Panc1 (cell line): Measurements from ENCODE around the gene IRF7. TPM values are rescaled to one million over a fixed set of nuclear protein-coding genes. Genes with fewer than 3 reads are reported as not detected.

Source experiments
- ATAC-seq: fragments of 200-7000 bp; cut with Tn5 transposase; 2 replicates; pipeline ENCODE4 v1.9.1; 2020; ENCODE audit warnings: mild to moderate bottlenecking, moderate library complexity
- BruUV-seq: library from RNA; stranded (reverse); fragments of 400-500 nt; replicated peaks from 2 replicates; lab custom pipeline; 2021; lab: Mats Ljungman, UMichigan
- CTCF ChIA-PET: fragments of 300-600 bp; sonication (Branson Sonifier 250); formaldehyde crosslinking; loops from one replicate; lab custom pipeline; 2022; ENCODE audit warnings: antibody characterized with exemption; lab: Charles Lee
- POLR2A ChIA-PET: fragments of 300-600 bp; sonication (Branson Sonifier 250); formaldehyde crosslinking; loops from one replicate; lab custom pipeline; 2022; ENCODE audit warnings: antibody characterized with exemption; lab: Charles Lee
- DNase-seq: peaks from one replicate; pipeline ENCODE4 v3.0.0-alpha.2; 2010; ENCODE audit warnings: low read depth, low spot score
- H3K27ac ChIP-seq: 2 replicates; pipeline ENCODE4 v1.5.1; 2011; ENCODE audit warnings: mild to moderate bottlenecking, low read length, inconsistent platforms
- H3K27me3 ChIP-seq: fragments of 200-500 bp; sonication (Bioruptor generic); 2 replicates; pipeline ENCODE4 v1.6.0; 2014; ENCODE audit warnings: low read length, inconsistent platforms; ENCODE audit not compliant: control insufficient read depth, insufficient read depth
- H3K36me3 ChIP-seq: fragments of 200-500 bp; sonication (Bioruptor generic); 2 replicates; pipeline ENCODE4 v1.5.1; 2014; ENCODE audit warnings: inconsistent platforms, mild to moderate bottlenecking, low read length, moderate library complexity; ENCODE audit not compliant: control insufficient read depth, insufficient read depth
- H3K4me1 ChIP-seq: 2 replicates; pipeline ENCODE4 v1.5.1; 2011; ENCODE audit warnings: inconsistent platforms, mild to moderate bottlenecking, low read length, moderate library complexity; ENCODE audit not compliant: control insufficient read depth, insufficient read depth
- H3K4me3 ChIP-seq, 2 experiments: 2 replicates each; pipeline ENCODE4 v1.5.1; 2011 to 2012; ENCODE audit warnings: low read depth in 2 of 2, low read length in 2 of 2, mild to moderate bottlenecking in 2 of 2, inconsistent platforms in 1 of 2, moderate library complexity in 1 of 2
- H3K9me3 ChIP-seq: fragments of 200-500 bp; sonication (Bioruptor generic); 2 replicates; pipeline ENCODE4 v1.5.1; 2014; ENCODE audit warnings: low read depth, mild to moderate bottlenecking, inconsistent platforms, low read length, moderate library complexity; ENCODE audit not compliant: control insufficient read depth, insufficient read depth
- CTCF ChIP-seq: fragments of 450-650 bp; IDR thresholded peaks from 2 replicates; pipeline ENCODE4 v1.5.1; 2017; ENCODE audit warnings: mild to moderate bottlenecking
- POLR2AphosphoS5 ChIP-seq: IDR thresholded peaks from 2 replicates; pipeline ENCODE4 v1.6.1; 2012; ENCODE audit warnings: mild to moderate bottlenecking, low read depth, low read length, moderate library complexity
- REST ChIP-seq, 2 experiments: IDR thresholded peaks; 2 replicates each; pipeline ENCODE4 v1.6.1; 2011 to 2012; ENCODE audit warnings: low read depth in 2 of 2, control low read depth in 1 of 2, low read length in 1 of 2, mild to moderate bottlenecking in 1 of 2, moderate library complexity in 1 of 2; ENCODE audit not compliant: insufficient read depth in 1 of 2
- SIN3A ChIP-seq: IDR thresholded peaks from 2 replicates; pipeline ENCODE4 v1.6.1; 2012; ENCODE audit warnings: low read depth, mild to moderate bottlenecking, low read length, moderate library complexity, borderline replicate concordance; ENCODE audit not compliant: insufficient read depth
- TCF7L2 ChIP-seq: IDR thresholded peaks from 2 replicates; pipeline ENCODE4 v1.6.1; 2011; ENCODE audit warnings: mild to moderate bottlenecking, low read depth, low read length, inconsistent platforms
- in situ Hi-C: cut with HindIII; loops from 2 replicates; pipeline ENCODE4 v1.10.0; 2016; ENCODE audit warnings: low sequenced_read_pairs, low pct_unique_long_range_greater_than_20kb
- intact Hi-C: fragments of 100-400 bp; cut with micrococcal nuclease; formaldehyde crosslinking; loops from one replicate; pipeline ENCODE4 v1.10.0; 2022; ENCODE audit not compliant: unreplicated experiment
- total RNA-seq: library from RNA; stranded (reverse); gene quantifications from one replicate; pipeline ENCODE4 v1.2.1, GENCODE V29; 2021; ENCODE audit not compliant: unreplicated experiment

Gene IRF7
- total RNA-seq, 1 experiment from 2014 or later: 23.9 TPM

DNA sequence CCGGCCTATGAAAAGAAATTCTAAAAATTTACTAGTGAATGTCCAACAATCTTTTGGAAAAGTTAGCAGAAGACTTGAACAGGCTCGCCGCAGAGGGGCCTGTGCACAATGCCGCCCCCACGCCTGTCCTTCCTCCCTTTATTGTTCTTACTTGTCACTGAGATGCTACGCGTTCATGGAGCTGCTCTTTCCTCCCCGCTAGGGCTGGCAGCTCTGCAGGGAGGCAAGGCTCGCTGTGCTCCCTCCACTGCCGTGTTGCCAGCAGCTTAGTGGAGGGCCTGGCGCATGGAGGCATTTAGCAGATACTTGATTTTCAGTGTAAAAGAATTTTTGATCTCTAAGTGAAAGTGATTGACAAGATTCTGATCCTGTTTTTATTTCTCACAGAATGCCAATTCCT, 24.8 kb downstream of the IRF7 start:
- in situ Hi-C loops (no loop called here), intact Hi-C loops (no loop called here)
- ATAC-seq (no peak), DNase-seq (no peak)
- Histone ChIP-seq H3K36me3 (peaks cover 16% of the 10 kb centered on the region), H3K27me3 (no peaks in the 10 kb centered on the region), H3K4me1 (no peaks in the 10 kb centered on the region), H3K4me3 (no peak overlapping the region), H3K9me3 (no peaks in the 10 kb centered on the region), H3K27ac (no peak overlapping the region)
- CTCF ChIA-PET: no interaction called here
- POLR2A ChIA-PET: interaction anchor here (0.7 kb wide), 1 partner anchor 11 kb away, joined by 11 read pairs; no protein-coding TSS in a partner anchor
- BruUV-seq: no TSS peak
- TF ChIP-seq REST (IDR thresholded peaks at IDR 0.05; ENCODE audit: insufficient read depth in 1 of 2, low read depth in 2 of 2, low read length in 1 of 2) (no peak), TCF7L2 (no peak), SIN3A (no peak), POLR2AphosphoS5 (no peak), CTCF (no peak)

DNA sequence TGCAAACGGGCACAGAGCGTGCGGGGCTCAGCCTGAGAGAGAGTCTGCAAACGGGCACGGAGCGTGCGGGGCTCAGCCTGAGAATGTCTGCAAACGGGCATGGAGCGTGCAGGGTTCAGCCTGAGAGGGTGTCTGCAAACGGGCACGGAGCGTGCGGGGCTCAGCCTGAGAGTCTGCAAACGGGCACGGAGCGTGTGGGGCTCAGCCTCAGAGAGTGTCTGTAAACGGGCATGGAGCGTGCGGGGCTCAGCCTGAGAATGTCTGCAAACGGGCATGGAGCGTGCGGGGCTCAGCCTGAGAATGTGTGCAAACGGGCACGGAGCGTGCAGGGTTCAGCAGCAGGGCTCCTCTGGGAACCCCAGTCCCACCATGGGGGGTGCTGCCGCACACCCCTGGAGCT, 26.0 kb downstream of the IRF7 start:
- intact Hi-C loops: no loop called here
- H3K9me3 ChIP-seq: no peaks in the 10 kb centered on the region
- POLR2A ChIA-PET: no interaction called here
- no peaks in the 10 kb centered on the region for H3K27me3 ChIP-seq
- H3K27ac ChIP-seq: no peak overlapping the region
- TF ChIP-seq TCF7L2: no peak
- no peak for TF ChIP-seq POLR2AphosphoS5
- no peak for TF ChIP-seq REST (IDR thresholded peaks at IDR 0.05; ENCODE audit: insufficient read depth in 1 of 2, low read depth in 2 of 2, low read length in 1 of 2)
- TF ChIP-seq CTCF: no peak
- TF ChIP-seq SIN3A: no peak
- no peak overlapping the region for H3K4me3 ChIP-seq
- no peaks in the 10 kb centered on the region for H3K4me1 ChIP-seq
- ATAC-seq: no peak
- in situ Hi-C loops: no loop called here
- DNase-seq: no peak
- CTCF ChIA-PET: no interaction called here
- BruUV-seq: no TSS peak
- H3K36me3 ChIP-seq: peaks cover 15% of the 10 kb centered on the region
